Heart left ventricle (tissue), 13 donors: ENCODE results near the gene ITSN1.
A peak's percentile ranks its signal among the peaks of the same experiment; 100 is the strongest.

ENCODE experiments used
- POLR2A ChIP-seq, 2 donors: fragments of 450-650 bp; IDR thresholded peaks; one replicate each; pipeline ENCODE4 v1.6.1; 2017; ENCODE audit warnings: antibody characterized with exemption in 2 of 2, mild to moderate bottlenecking in 2 of 2, moderate library complexity in 2 of 2
- TF ChIP-seq, protein P1 (sequence below), 12 donors: fragments of 200-600 bp; sonication (generic) in 4 of 12; IDR thresholded peaks; one replicate each; pipeline versions ENCODE4 v1.5.0 to v1.8.0; 2018 to 2022; ENCODE audit warnings: antibody characterized with exemption in 12 of 12, mild to moderate bottlenecking in 5 of 12
- donor health status: ischemic (EF 13 %, LVEDD 7.1; RV severe dilation, severe dysfunction).
- donor health status: DM: no; HTN: yes; CAD: no.
- donor health status: DM: no; HTN: no; CAD: no.
- donor health status: ischemic (EF 25% LVEDD 6.9; RV normal size, moderate dysfunction).
- donor health status: ischemic (EF 25% LVEDD 5.7; RV mildly dilated, moderate dysfunction).
- donor health status: ischemic (EF 35%, LVEDD 5.7; RV mildly dilated, moderate dysfunction).
- donor health status: nonischemic (EF 11% LVEDD 7.7; RV severe dilation, severe dysfunction).
- donor health status: DM: yes; HTN: yes; CAD: no.
- donor health status: PGD.
- donor health status: ischemic (EF 29% LVEDD 5.4; RV normal size, mild dysfunction).
- donor health status: nonischemic (EF 23%, LVEDD 6.1; RV moderate dilation, normal function).

DNA sequence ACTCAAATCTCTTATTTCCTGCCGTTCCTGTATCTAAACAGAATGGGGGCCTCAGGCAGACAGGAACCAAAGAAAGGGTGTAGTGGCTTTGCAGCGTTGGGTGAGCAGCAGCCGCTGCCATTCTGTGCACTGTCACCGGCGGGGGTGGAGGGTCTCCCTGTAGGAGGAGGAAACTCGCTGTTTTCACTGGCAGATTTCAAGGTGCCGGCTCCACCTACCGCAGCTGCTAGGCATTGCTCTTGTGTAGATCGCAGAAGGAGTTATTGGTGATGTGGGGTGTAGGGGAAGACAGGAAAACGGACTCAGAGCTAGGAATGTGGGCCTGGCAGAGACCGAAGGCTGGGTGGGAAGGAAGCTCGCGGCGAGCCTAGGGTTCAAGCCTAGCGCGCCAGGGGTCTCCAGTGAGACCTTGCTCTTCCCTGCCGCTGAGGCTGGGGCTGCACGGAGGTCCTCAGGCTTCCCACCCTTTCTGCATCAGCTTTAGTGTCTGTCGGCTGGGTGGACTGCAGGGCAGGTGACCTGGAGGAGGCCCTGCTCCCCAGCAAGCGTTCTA lies 252.5 kb downstream of the ITSN1 start:
- TF ChIP-seq POLR2A (IDR thresholded peaks at IDR 0.05) = no peak
- TF ChIP-seq, protein P1, sequence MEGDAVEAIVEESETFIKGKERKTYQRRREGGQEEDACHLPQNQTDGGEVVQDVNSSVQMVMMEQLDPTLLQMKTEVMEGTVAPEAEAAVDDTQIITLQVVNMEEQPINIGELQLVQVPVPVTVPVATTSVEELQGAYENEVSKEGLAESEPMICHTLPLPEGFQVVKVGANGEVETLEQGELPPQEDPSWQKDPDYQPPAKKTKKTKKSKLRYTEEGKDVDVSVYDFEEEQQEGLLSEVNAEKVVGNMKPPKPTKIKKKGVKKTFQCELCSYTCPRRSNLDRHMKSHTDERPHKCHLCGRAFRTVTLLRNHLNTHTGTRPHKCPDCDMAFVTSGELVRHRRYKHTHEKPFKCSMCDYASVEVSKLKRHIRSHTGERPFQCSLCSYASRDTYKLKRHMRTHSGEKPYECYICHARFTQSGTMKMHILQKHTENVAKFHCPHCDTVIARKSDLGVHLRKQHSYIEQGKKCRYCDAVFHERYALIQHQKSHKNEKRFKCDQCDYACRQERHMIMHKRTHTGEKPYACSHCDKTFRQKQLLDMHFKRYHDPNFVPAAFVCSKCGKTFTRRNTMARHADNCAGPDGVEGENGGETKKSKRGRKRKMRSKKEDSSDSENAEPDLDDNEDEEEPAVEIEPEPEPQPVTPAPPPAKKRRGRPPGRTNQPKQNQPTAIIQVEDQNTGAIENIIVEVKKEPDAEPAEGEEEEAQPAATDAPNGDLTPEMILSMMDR (IDR thresholded peaks at IDR 0.05) = peak; percentile 33 to 77 (median 59)
